ENCODE measurements around the gene RGL4. TPM values are rescaled to one million over a fixed set of nuclear protein-coding genes. Genes with fewer than 3 reads are reported as not detected.
A peak's percentile ranks its signal among the peaks of the same experiment; 100 is the strongest.

Gene RGL4
- total RNA-seq, 1 donor from 2014 or later, result not detected

DNA sequence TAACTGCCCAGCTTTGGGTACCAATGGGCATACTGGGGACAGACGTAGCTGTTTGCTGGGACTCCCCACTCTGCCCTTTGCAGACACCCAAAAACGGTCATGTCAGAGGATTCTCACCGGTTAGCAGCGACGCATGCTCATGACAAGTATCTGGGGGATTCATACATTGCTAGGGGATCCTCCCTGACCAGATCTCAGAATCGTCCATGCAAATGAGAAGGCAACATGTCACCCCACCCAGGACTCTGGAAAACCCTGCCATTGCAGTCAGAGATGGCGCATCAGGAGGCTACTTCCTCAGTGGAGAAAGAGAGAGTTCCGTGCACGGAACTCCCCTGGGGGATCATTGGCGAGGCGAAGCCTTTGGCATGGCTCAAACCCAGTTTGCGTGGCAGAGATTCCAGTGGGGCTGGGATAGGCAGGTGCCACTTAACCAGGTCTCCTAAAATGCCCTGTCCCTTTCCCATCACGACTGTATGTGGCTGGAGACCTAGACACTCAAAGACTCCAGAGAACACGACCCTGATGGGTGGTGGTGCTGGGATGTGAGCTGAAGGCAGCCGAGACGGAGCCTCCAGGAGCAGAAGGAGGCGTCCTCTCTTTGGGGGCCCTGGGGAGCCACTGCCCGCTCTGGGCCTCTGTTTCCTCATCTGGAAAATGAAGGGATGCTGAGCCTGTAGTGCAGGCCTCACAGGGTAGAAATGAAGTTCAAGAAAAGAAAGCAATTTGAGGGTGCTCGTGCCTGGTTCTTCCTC, 4.9 kb downstream of the RGL4 start:
- no peak overlapping the region for H3K4me3 ChIP-seq (ENCODE audit: low read depth, low read length)
- TF ChIP-seq CTCF (conservative IDR thresholded peaks at IDR 0.05; ENCODE audit: low read depth, low read length), result no peak
- DNase-seq (ENCODE audit: low read depth), result no peak

DNA sequence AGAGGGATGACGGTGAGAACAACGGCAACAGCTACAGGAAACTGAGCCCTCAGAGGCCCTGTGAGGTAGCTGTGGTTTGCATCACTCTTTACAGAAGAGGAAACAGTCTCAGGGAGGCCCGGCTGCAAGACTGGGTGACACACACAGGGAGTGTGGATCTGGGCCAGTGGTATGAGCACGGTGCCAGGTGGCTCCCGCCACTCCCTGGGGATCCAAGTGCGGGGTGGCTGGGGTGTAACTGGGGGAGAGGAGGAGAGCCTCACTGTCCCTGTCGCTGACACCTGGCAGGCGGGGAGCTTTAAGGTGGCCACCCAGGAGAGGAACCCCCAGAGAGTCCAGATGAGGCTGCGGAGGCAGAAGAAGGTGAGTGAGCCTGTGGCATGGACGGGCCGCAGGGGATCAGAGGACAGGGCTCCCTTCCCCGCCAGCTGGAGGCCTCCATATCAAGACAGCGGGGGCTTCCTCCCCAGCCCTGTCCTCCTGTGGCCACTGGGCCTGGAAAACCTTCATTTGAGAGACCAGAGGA, 5.6 kb downstream of the RGL4 start:
- no peak for TF ChIP-seq CTCF (conservative IDR thresholded peaks at IDR 0.05; ENCODE audit: low read depth, low read length)
- DNase-seq (ENCODE audit: low read depth), result no peak
- H3K4me3 ChIP-seq (ENCODE audit: low read depth, low read length), result no peak overlapping the region

DNA sequence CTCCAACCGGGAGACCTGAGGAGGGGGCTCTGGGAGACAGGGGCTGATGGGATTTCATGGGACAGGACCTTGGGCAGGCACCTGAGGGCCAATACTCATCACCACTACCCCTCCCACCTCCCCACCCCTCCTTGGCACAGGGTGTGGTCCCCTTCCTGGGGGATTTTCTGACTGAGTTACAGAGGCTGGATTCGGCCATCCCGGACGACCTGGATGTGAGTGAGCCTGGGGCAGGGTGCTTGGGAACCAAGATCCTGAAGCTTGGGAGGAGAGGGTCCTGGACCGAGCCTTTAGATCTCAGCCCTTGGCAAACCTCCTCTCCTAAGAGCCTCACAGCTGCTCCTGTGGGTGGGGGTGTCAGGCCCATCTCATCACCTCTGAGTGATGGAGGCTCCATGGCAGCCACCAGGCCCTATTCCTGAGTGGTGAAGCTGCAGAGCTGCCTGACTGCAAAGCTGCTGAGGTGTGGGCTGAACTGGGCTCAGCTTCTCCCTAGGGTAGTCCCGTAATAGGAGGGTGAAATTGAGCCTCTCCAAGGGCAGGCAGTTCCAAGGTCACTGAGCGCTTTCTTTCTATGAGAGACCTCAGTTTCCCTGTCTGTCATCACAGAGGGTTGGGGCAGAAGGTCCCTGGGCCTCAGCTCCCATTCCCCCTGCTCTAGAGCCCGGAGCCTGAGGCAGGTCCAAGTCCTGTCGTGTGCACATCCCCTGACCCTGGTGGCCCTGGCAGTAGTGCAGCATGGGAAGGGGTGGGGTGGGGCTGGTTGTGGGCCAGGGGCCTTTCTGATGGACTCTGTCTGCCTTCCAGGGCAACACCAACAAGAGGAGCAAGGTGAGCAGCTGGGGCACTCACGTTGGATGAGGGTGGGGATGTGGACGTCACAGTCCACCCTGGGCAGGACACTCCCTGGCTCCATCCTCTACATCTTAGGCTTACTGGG, 6.5 kb downstream of the RGL4 start:
- no peak for TF ChIP-seq CTCF (conservative IDR thresholded peaks at IDR 0.05; ENCODE audit: low read depth, low read length)
- no peak for DNase-seq (ENCODE audit: low read depth)

DNA sequence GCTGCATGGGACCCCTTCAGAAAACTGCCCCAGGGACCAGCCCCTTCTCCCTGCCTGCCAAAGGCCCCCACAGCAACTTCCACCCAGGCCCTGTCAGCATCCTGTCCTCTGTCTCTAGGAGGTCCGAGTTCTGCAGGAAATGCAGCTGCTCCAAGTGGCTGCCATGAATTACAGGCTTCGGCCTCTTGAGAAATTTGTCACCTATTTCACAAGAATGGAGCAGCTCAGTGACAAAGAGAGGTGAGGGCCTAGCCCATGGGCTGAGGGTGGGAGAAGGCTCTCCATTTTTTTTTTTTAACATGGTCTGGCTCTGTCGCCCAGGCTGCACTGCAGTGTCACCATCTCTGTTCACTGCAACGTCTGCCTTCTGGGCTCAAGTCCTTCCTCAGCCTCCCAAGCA, 7.3 kb downstream of the RGL4 start:
- TF ChIP-seq CTCF (conservative IDR thresholded peaks at IDR 0.05; ENCODE audit: low read depth, low read length), result no peak
- no peak for DNase-seq (ENCODE audit: low read depth)
- no peak overlapping the region for H3K4me3 ChIP-seq (ENCODE audit: low read depth, low read length)

More for the DNA sequence above, 6.5 kb downstream of the RGL4 start:
- H3K4me3 ChIP-seq (ENCODE audit: low read depth, low read length), result no peak overlapping the region

DNA sequence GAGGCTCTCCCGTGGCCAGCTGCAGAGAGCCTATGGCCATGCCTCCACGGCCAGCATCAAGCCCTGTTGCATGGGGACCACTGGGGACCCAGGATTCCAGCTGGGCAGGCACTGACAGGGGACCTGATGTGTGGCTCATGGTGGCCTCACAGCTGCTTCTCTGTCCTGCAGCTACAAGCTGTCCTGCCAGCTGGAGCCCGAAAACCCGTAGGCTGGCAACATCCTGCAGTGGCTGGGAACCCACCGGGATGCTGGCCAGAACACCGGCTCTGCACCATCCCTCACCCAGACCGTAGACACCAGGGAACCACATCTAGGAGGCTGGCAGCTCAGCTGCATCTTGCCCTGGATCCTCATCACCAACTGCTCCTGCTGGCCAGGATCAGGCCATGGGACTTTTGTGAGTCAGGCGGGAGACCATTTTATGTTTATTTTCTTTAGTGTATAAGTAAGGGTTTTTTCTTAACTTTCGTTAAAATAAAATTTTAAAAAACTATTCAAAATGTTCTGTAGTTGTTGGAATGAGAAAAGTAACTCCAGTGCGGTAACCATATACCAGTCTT, 7.9 kb downstream of the RGL4 start:
- H3K4me3 ChIP-seq (ENCODE audit: low read depth, low read length), result no peak overlapping the region
- no peak for DNase-seq (ENCODE audit: low read depth)
- TF ChIP-seq CTCF (conservative IDR thresholded peaks at IDR 0.05; ENCODE audit: low read depth, low read length), result no peak

GRCh38 chr22:23700706-23701105, 9.9 kb downstream of the RGL4 start:
- peak; percentile 30 for DNase-seq (ENCODE audit: low read depth)
- TF ChIP-seq CTCF (conservative IDR thresholded peaks at IDR 0.05; ENCODE audit: low read depth, low read length), result no peak

More at GRCh38 chr22:23700706-23701105, 9.9 kb downstream of the RGL4 start:
- H3K4me3 ChIP-seq (ENCODE audit: low read depth, low read length), result no peak overlapping the region
